ENCODE results near the gene ATRNL1. TPM values are rescaled to one million over a fixed set of nuclear protein-coding genes. Genes with fewer than 3 reads are reported as not detected.

The ATRNL1 gene
- total RNA-seq, 1 experiment from 2014 or later: not detected

DNA sequence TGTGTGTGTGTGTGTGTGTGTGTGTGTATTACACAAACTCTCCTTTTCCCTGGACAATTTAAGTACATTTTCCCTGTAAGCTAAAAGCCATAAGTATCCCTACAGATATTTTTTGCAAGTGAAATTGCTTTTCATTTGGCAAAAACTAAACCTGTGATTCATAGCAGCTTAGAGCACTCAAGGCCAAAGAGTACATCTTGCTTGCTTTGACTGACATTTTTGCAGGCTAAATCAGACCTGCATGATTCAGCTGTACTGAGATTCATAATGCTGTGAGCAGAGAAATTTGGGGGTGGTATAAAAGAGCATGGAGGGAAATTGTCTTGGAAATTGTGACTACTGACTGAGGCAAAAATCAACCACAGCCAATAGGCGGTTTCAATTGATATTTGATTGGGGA, 679.4 kb downstream of the ATRNL1 start:
- Mint-ChIP-seq H3K36me3 (ENCODE audit: insufficient read depth, unreplicated experiment) (no peaks in the 10 kb centered on the region), H3K4me3 (ENCODE audit: unreplicated experiment) (no peak overlapping the region), H3K9me3 (ENCODE audit: unreplicated experiment) (no peaks in the 10 kb centered on the region), H3K27me3 (ENCODE audit: insufficient read depth, unreplicated experiment) (peaks cover under 1% of the 10 kb centered on the region), H3K27ac (ENCODE audit: unreplicated experiment) (no peak overlapping the region), H3K4me1 (ENCODE audit: low read depth, unreplicated experiment) (no peaks in the 10 kb centered on the region)
- no peaks in the 10 kb centered on the region for H3K27me3 ChIP-seq (replicated peaks; ENCODE audit: control insufficient read depth, insufficient read depth, low read length)
- intact Hi-C loops (cut with micrococcal nuclease; ENCODE audit: unreplicated experiment): no loop called here
- no peaks in the 10 kb centered on the region for H3K36me3 ChIP-seq (ENCODE audit: control insufficient read depth, insufficient read depth, low read length)
- ChIA-PET POLR2A (no interaction called here), CTCF (no interaction called here)
- H3K4me1 ChIP-seq: no peaks in the 10 kb centered on the region
- no peak for DNase-seq
- H3K9me3 ChIP-seq: no peaks in the 10 kb centered on the region
- no TSS peak for BruUV-seq (replicated peaks)
- TF ChIP-seq, protein P1, sequence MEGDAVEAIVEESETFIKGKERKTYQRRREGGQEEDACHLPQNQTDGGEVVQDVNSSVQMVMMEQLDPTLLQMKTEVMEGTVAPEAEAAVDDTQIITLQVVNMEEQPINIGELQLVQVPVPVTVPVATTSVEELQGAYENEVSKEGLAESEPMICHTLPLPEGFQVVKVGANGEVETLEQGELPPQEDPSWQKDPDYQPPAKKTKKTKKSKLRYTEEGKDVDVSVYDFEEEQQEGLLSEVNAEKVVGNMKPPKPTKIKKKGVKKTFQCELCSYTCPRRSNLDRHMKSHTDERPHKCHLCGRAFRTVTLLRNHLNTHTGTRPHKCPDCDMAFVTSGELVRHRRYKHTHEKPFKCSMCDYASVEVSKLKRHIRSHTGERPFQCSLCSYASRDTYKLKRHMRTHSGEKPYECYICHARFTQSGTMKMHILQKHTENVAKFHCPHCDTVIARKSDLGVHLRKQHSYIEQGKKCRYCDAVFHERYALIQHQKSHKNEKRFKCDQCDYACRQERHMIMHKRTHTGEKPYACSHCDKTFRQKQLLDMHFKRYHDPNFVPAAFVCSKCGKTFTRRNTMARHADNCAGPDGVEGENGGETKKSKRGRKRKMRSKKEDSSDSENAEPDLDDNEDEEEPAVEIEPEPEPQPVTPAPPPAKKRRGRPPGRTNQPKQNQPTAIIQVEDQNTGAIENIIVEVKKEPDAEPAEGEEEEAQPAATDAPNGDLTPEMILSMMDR (IDR thresholded peaks at IDR 0.05; ENCODE audit: insufficient read depth in 1 of 2, low read depth in 1 of 2, low read length in 1 of 2, severe bottlenecking in 1 of 2, unreplicated experiment in 1 of 2): no peak
- H3K4me3 ChIP-seq (ENCODE audit: low read depth, low read length): no peak overlapping the region

DNA sequence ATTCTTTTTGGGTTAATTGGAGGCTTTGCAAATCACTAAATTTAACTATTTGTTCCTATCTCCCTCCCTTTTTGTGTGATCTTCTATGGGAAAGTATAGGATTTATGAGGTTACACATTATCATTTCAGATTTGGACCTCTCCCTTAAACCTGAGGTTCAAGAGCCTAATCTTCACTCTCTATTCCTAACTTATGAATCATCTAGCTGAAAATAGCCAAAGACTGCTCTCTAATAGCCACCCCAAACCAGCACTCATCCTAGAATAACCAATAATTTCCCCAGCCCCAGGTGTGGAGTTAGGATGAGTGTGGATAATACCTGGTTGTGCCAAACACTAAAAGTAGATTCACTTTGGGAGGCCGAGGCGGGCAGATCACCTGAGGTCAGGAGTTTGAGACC, 680.7 kb downstream of the ATRNL1 start:
- no peaks in the 10 kb centered on the region for H3K4me1 Mint-ChIP-seq (ENCODE audit: low read depth, unreplicated experiment)
- H3K36me3 ChIP-seq (ENCODE audit: control insufficient read depth, insufficient read depth, low read length): no peaks in the 10 kb centered on the region
- no peaks in the 10 kb centered on the region for H3K9me3 Mint-ChIP-seq (ENCODE audit: unreplicated experiment)
- no peaks in the 10 kb centered on the region for H3K4me1 ChIP-seq
- no peak overlapping the region for H3K4me3 Mint-ChIP-seq (ENCODE audit: unreplicated experiment)
- peaks cover 7% of the 10 kb centered on the region for H3K27me3 Mint-ChIP-seq (ENCODE audit: insufficient read depth, unreplicated experiment)
- intact Hi-C loops (cut with micrococcal nuclease; ENCODE audit: unreplicated experiment): no loop called here
- H3K4me3 ChIP-seq (ENCODE audit: low read depth, low read length): no peak overlapping the region
- H3K9me3 ChIP-seq: no peaks in the 10 kb centered on the region
- CTCF ChIA-PET: no interaction called here
- H3K36me3 Mint-ChIP-seq (ENCODE audit: insufficient read depth, unreplicated experiment): no peaks in the 10 kb centered on the region
- no TSS peak for BruUV-seq (replicated peaks)
- no peak for DNase-seq
- TF ChIP-seq, protein P1 (IDR thresholded peaks at IDR 0.05; ENCODE audit: insufficient read depth in 1 of 2, low read depth in 1 of 2, low read length in 1 of 2, severe bottlenecking in 1 of 2, unreplicated experiment in 1 of 2): no peak
- POLR2A ChIA-PET: no interaction called here
- H3K27me3 ChIP-seq (replicated peaks; ENCODE audit: control insufficient read depth, insufficient read depth, low read length): no peaks in the 10 kb centered on the region
- H3K27ac Mint-ChIP-seq (ENCODE audit: unreplicated experiment): no peak overlapping the region

DNA sequence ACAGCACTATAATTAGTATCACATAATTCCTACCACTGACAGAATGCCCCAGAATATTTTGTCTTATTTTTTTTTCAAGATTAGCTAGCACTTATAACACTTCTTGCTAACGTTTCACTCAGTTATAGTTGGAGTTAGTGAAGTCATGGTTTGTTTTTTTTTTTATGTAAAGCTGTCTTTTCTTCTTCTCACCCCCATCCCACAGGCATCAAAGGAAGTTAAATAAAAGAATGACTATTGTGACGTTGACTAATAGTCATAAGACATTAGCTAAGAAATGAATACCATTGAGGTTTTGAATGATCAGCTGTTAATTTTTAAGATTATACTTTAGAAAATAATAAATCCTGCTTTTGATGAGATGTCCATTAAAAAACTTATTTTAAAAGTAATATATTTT, 681.6 kb downstream of the ATRNL1 start:
- DNase-seq: no peak
- H3K36me3 ChIP-seq (ENCODE audit: control insufficient read depth, insufficient read depth, low read length): no peaks in the 10 kb centered on the region
- H3K27me3 Mint-ChIP-seq (ENCODE audit: insufficient read depth, unreplicated experiment): peaks cover 7% of the 10 kb centered on the region

More for the DNA sequence above, 681.6 kb downstream of the ATRNL1 start:
- Histone ChIP-seq H3K4me3 (ENCODE audit: low read depth, low read length) (no peak overlapping the region), H3K9me3 (no peaks in the 10 kb centered on the region), H3K27me3 (replicated peaks; ENCODE audit: control insufficient read depth, insufficient read depth, low read length) (no peaks in the 10 kb centered on the region), H3K4me1 (no peaks in the 10 kb centered on the region)
- Mint-ChIP-seq H3K4me3 (ENCODE audit: unreplicated experiment) (no peak overlapping the region), H3K9me3 (ENCODE audit: unreplicated experiment) (no peaks in the 10 kb centered on the region), H3K4me1 (ENCODE audit: low read depth, unreplicated experiment) (no peaks in the 10 kb centered on the region), H3K27ac (ENCODE audit: unreplicated experiment) (no peak overlapping the region), H3K36me3 (ENCODE audit: insufficient read depth, unreplicated experiment) (no peaks in the 10 kb centered on the region)
- no TSS peak for BruUV-seq (replicated peaks)
- TF ChIP-seq, protein P1 (IDR thresholded peaks at IDR 0.05; ENCODE audit: insufficient read depth in 1 of 2, low read depth in 1 of 2, low read length in 1 of 2, severe bottlenecking in 1 of 2, unreplicated experiment in 1 of 2): no peak
- intact Hi-C loops (cut with micrococcal nuclease; ENCODE audit: unreplicated experiment): no loop called here
- POLR2A ChIA-PET: no interaction called here
- CTCF ChIA-PET: no interaction called here

Data from Caco-2 (cell line).